ENCODE data around the gene POLDIP2.

POLDIP2 gene

GRCh38 chr17:28315846-28316705 lies 41.3 kb downstream of the POLDIP2 start:
- no peak for DNase-seq (ENCODE audit: low spot score)

GRCh38 chr17:28313841-28314240 lies 43.5 kb downstream of the POLDIP2 start:
- no peak for DNase-seq (ENCODE audit: low spot score)

- no peak for DNase-seq (ENCODE audit: low spot score)
Measured at GRCh38 chr17:28306954-28307401, 50.3 kb downstream of the POLDIP2 start.

GRCh38 chr17:28298449-28298848 lies 58.9 kb downstream of the POLDIP2 start:
- DNase-seq (ENCODE audit: low spot score) = no peak

All from HuH-7 (cell line).